B cell (primary cell): Measurements from ENCODE around the gene SEMA6D. TPM values are rescaled to one million over a fixed set of nuclear protein-coding genes. Genes with fewer than 3 reads are reported as not detected.

Experiments
- ATAC-seq: fragments of 200-7000 bp; cut with Tn5 transposase; one replicate; pipeline ENCODE4 v1.10.0; 2021; ENCODE audit warnings: low read depth, mild to moderate bottlenecking, moderate number of reproducible peaks, moderate library complexity
- CTCF ChIA-PET: fragments of 350-600 bp; sonication (Branson Sonifier 250); formaldehyde crosslinking; loops from one replicate; lab custom pipeline; 2021; ENCODE audit warnings: antibody characterized with exemption, inconsistent platforms; lab: Charles Lee
- POLR2A ChIA-PET: fragments of 350-600 bp; sonication (Branson Sonifier 250); formaldehyde crosslinking; loops from one replicate; lab custom pipeline; 2021; ENCODE audit warnings: antibody characterized with exemption; lab: Charles Lee
- DNase-seq: peaks from one replicate; pipeline ENCODE4 v3.0.0; 2013
- H2AFZ ChIP-seq: 2 replicates; pipeline ENCODE4 v1.6.1; 2012; ENCODE audit warnings: mild to moderate bottlenecking, low read depth, low read length; ENCODE audit not compliant: insufficient read depth, poor library complexity, severe bottlenecking
- H3K27ac ChIP-seq, 2 donors: 1 replicate in 1 of 2; 2 replicates in 1 of 2; pipeline ENCODE4 v1.5.1; 2012 to 2013; ENCODE audit warnings: low read length in 2 of 2, mild to moderate bottlenecking in 2 of 2, moderate library complexity in 1 of 2
- H3K27me3 ChIP-seq, 4 experiments: fragments of 200-600 bp in 1 of 4; sonication (generic) in 1 of 4; replicated peaks in 1 of 4; 1 replicate in 2 of 4; 2 replicates in 2 of 4; pipeline versions ENCODE4 v1.6.1 to v1.7.0; 2013 to 2016; ENCODE audit warnings: low read length in 3 of 4, mild to moderate bottlenecking in 2 of 4, mixed read lengths in 1 of 4, moderate library complexity in 1 of 4; ENCODE audit not compliant: insufficient read depth in 4 of 4, control insufficient read depth in 3 of 4; ENCODE audit errors: control extremely low read depth in 1 of 4
- H3K36me3 ChIP-seq, 2 experiments: replicated peaks in 1 of 2; 1 replicate in 1 of 2; 2 replicates in 1 of 2; pipeline versions ENCODE4 v1.6.1 to v1.7.1; 2013; ENCODE audit warnings: low read length in 1 of 2; ENCODE audit not compliant: insufficient read depth in 2 of 2, control insufficient read depth in 1 of 2; ENCODE audit errors: control extremely low read depth in 1 of 2, extremely low read depth in 1 of 2
- H3K4me1 ChIP-seq, 2 donors: fragments of 200-600 bp in 1 of 2; sonication (generic) in 1 of 2; 1 replicate in 1 of 2; 2 replicates in 1 of 2; pipeline versions ENCODE4 v1.5.1 to v1.6.1; 2013 to 2017; ENCODE audit warnings: low read length in 2 of 2; ENCODE audit not compliant: control insufficient read depth in 2 of 2, insufficient read depth in 2 of 2
- H3K4me2 ChIP-seq: replicated peaks from 2 replicates; pipeline ENCODE3; 2012; ENCODE audit warnings: mild to moderate bottlenecking, low read depth, low read length; ENCODE audit not compliant: poor library complexity, severe bottlenecking
- H3K4me3 ChIP-seq, 5 experiments: fragments of 200-600 bp in 1 of 5; sonication (generic) in 1 of 5; 1 replicate in 3 of 5; 2 replicates in 2 of 5; pipeline versions ENCODE4 v1.5.1 to v1.7.0; 2011 to 2016; ENCODE audit warnings: low read length in 4 of 5, mild to moderate bottlenecking in 4 of 5, low read depth in 2 of 5, control low read depth in 1 of 5, moderate library complexity in 1 of 5; ENCODE audit not compliant: insufficient read depth in 1 of 5; ENCODE audit errors: control extremely low read depth in 1 of 5, extremely low read depth in 1 of 5
- H3K79me2 ChIP-seq: fragments of 200-600 bp; sonication (generic); one replicate; pipeline ENCODE4 v1.6.0; 2016; ENCODE audit warnings: low read length; ENCODE audit not compliant: control insufficient read depth, insufficient read depth
- H3K9ac ChIP-seq: fragments of 200-600 bp; sonication (generic); 2 replicates; pipeline ENCODE4 v1.6.1; 2017; ENCODE audit warnings: mild to moderate bottlenecking, low read length, moderate library complexity
- H3K9me3 ChIP-seq, 3 donors: one replicate each; pipeline versions ENCODE4 v1.6.1 to v1.7.1; 2013; ENCODE audit warnings: low read length in 2 of 3; ENCODE audit not compliant: control insufficient read depth in 2 of 3, insufficient read depth in 1 of 3; ENCODE audit errors: control extremely low read depth in 1 of 3
- H4K20me1 ChIP-seq: 2 replicates; pipeline ENCODE4 v1.6.0; 2012; ENCODE audit warnings: mild to moderate bottlenecking, low read length; ENCODE audit not compliant: insufficient read depth, control insufficient read depth, poor library complexity, severe bottlenecking
- H3K27ac Mint-ChIP-seq: one replicate; pipeline ENCODE4 v1.8.0; 2021; ENCODE audit warnings: mixed read lengths
- H3K27me3 Mint-ChIP-seq: one replicate; pipeline ENCODE4 v1.8.0; 2021; ENCODE audit warnings: mixed read lengths
- H3K4me1 Mint-ChIP-seq: one replicate; pipeline ENCODE4 v1.8.0; 2021; ENCODE audit warnings: mixed read lengths
- H3K4me3 Mint-ChIP-seq: one replicate; pipeline ENCODE4 v1.8.0; 2021; ENCODE audit warnings: mixed read lengths
- H3K9me3 Mint-ChIP-seq: one replicate; pipeline ENCODE4 v1.8.0; 2022; ENCODE audit warnings: mixed read lengths; ENCODE audit not compliant: insufficient read depth
- EZH2 ChIP-seq: IDR thresholded peaks from 2 replicates; pipeline ENCODE4 v1.6.1; 2012; ENCODE audit warnings: borderline replicate concordance, low read depth, mild to moderate bottlenecking, moderate library complexity, low read length; ENCODE audit not compliant: insufficient read depth, poor library complexity, severe bottlenecking
- WGBS: methylation state at CpG from one replicate; pipeline ENCODE4 v1.1.5; 2013; ENCODE audit warnings: missing lambda C conversion rate; ENCODE audit not compliant: insufficient coverage; 5-methylcytosine and 5-hydroxymethylcytosine counted together
- intact Hi-C: fragments of 100-400 bp; cut with micrococcal nuclease; formaldehyde crosslinking; loops from one replicate; pipeline ENCODE4 v1.10.0; 2022
- polyA plus RNA-seq: library from polyadenylated mRNA; depleted of rRNA; stranded (reverse); fragments of >200 nt; gene quantifications from 2 replicates; pipeline ENCODE4 v1.2.3, GENCODE V29; 2012
- total RNA-seq, 2 donors: library from RNA; stranded (reverse); fragments of 120-200 nt in 1 of 2; gene quantifications; 1 replicate in 1 of 2; 2 replicates in 1 of 2; pipeline versions ENCODE4 v1.2.3 to v1.2.4, GENCODE V29; 2013 to 2022
- TF ChIP-seq, protein P1 (sequence below): fragments of 200-600 bp; IDR thresholded peaks from one replicate; pipeline ENCODE4 v1.8.0; 2022; ENCODE audit warnings: antibody characterized with exemption, mild to moderate bottlenecking

The SEMA6D gene
- total and polyA plus RNA-seq, 2 donors (not counting 1 experiment from before 2014, with no cell fraction given) = not detected

DNA sequence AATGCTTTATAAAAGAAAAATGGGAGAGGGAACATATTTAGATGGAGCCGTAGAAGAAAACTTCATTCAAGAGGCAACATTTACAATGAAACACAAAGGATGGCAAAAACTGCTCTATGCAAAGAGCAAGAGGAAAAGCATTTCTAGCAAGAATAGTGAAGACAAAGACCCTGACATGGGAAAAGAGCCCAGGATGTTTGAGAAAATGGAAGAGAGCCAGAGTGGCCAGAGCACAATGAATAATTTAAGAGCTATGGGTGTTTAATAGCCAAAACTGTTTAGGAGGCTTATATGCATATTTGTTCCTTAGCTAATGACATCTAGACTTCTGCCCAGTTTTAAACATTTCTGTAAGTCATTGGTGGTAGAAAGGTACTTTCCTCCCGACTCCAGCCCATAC, 25.4 kb upstream of the SEMA6D start:
- ATAC-seq (no peak), DNase-seq (no peak)
- Mint-ChIP-seq H3K4me1 (no peaks in the 10 kb centered on the region), H3K4me3 (no peak overlapping the region), H3K9me3 (no peaks in the 10 kb centered on the region), H3K27me3 (no peaks in the 10 kb centered on the region), H3K27ac (no peak overlapping the region)
- no peak overlapping the region for H3K9ac ChIP-seq
- H3K4me3 ChIP-seq = no peak overlapping the region
- no peak overlapping the region for H3K4me2 ChIP-seq
- no peaks in the 10 kb centered on the region for H3K27me3 ChIP-seq
- no CpG with 5 or more reads among the region's 2 CpGs for WGBS
- no peaks in the 10 kb centered on the region for H3K9me3 ChIP-seq
- intact Hi-C loops = no loop called here
- no peaks in the 10 kb centered on the region for H3K36me3 ChIP-seq
- H4K20me1 ChIP-seq = no peaks in the 10 kb centered on the region
- no peaks in the 10 kb centered on the region for H3K4me1 ChIP-seq
- POLR2A ChIA-PET = no interaction called here
- no peak overlapping the region for H2AFZ ChIP-seq
- TF ChIP-seq EZH2 = no peak
- TF ChIP-seq, protein P1, sequence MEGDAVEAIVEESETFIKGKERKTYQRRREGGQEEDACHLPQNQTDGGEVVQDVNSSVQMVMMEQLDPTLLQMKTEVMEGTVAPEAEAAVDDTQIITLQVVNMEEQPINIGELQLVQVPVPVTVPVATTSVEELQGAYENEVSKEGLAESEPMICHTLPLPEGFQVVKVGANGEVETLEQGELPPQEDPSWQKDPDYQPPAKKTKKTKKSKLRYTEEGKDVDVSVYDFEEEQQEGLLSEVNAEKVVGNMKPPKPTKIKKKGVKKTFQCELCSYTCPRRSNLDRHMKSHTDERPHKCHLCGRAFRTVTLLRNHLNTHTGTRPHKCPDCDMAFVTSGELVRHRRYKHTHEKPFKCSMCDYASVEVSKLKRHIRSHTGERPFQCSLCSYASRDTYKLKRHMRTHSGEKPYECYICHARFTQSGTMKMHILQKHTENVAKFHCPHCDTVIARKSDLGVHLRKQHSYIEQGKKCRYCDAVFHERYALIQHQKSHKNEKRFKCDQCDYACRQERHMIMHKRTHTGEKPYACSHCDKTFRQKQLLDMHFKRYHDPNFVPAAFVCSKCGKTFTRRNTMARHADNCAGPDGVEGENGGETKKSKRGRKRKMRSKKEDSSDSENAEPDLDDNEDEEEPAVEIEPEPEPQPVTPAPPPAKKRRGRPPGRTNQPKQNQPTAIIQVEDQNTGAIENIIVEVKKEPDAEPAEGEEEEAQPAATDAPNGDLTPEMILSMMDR = no peak
- no peak overlapping the region for H3K27ac ChIP-seq
- CTCF ChIA-PET = no interaction called here
- H3K79me2 ChIP-seq = no peaks in the 10 kb centered on the region

DNA sequence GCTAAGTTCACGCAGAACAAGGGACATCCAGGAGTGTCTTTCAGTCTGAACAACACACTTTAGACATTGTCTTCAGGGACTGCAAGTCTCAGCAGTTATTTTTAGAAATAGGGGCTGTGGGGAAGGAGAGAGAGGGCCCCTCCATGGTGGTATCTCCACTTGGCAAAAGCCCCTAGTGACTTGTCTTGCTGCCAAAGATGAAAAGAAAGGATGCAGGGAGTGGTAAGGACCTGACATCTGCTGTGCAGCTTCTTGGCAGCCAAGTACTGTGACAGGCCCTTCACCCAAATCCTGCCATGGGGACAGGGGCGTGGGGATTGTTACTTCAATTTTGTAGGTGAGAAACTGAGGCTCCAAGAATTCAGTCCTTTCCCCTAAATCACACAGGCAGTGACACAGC, 21.0 kb upstream of the SEMA6D start:
- Histone ChIP-seq H3K27ac (no peak overlapping the region), H3K9ac (no peak overlapping the region), H3K4me2 (no peak overlapping the region), H4K20me1 (no peaks in the 10 kb centered on the region), H3K4me1 (no peaks in the 10 kb centered on the region), H3K79me2 (no peaks in the 10 kb centered on the region), H2AFZ (no peak overlapping the region), H3K27me3 (peaks cover 0 to 4% (median 0%) of the 10 kb centered on the region in 4 experiments), H3K4me3 (no peak overlapping the region), H3K9me3 (no peaks in the 10 kb centered on the region), H3K36me3 (no peaks in the 10 kb centered on the region)
- ChIA-PET POLR2A (no interaction called here), CTCF (no interaction called here)
- TF ChIP-seq EZH2 = no peak
- TF ChIP-seq, protein P1 = no peak
- no peaks in the 10 kb centered on the region for H3K9me3 Mint-ChIP-seq
- intact Hi-C loops = no loop called here
- DNase-seq = no peak
- WGBS = 100% methylated on average over 1 of the region's 2 CpGs
- no peak overlapping the region for H3K27ac Mint-ChIP-seq
- no peaks in the 10 kb centered on the region for H3K27me3 Mint-ChIP-seq
- ATAC-seq = no peak
- H3K4me1 Mint-ChIP-seq = no peaks in the 10 kb centered on the region
- no peak overlapping the region for H3K4me3 Mint-ChIP-seq
